GM08714 (cell line): ENCODE measurements around the gene TBRG4.

Experiments used
- H3K4me3 ChIP-seq: fragments of 200-500 bp; sonication (Bioruptor generic); 2 replicates; pipeline ENCODE4 v1.5.1; 2014; ENCODE audit warnings: mild to moderate bottlenecking, low read length, inconsistent platforms
- ZNF274 ChIP-seq: IDR thresholded peaks from 2 replicates; pipeline ENCODE4 v1.6.1; 2012; ENCODE audit warnings: mild to moderate bottlenecking, low read depth, low read length

Gene TBRG4

DNA sequence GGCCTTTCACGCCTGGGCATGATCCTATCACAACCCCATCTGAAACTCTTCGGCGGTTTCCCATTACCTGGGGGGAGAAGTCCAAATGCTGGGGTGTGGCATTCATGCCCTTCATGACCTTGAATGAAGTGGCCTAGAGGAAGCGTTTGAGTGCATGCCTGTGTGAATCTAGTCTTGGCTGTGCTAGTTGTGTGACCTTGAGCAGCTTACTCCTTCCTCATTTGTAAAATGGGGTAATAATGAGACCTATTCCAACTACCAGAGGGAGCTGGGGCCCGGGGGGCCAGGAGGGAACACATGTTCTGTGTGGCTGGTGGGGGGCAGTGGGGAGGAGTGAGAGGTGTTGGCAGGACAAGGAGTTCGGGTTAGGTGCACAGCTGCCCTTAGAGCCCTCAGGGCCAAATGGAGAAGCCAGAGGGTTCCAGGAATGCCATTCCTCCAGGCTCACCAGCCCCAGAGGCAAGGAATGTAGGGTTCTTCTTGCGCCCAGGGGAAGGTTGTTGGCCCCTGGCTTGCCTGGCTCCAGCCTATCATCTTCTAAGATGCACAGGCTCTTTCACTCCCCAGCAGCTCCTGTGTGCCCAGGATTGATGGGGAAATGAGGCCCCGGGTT, 21.3 kb upstream of the TBRG4 start:
- no peak for TF ChIP-seq ZNF274
- H3K4me3 ChIP-seq = no peak overlapping the region

DNA sequence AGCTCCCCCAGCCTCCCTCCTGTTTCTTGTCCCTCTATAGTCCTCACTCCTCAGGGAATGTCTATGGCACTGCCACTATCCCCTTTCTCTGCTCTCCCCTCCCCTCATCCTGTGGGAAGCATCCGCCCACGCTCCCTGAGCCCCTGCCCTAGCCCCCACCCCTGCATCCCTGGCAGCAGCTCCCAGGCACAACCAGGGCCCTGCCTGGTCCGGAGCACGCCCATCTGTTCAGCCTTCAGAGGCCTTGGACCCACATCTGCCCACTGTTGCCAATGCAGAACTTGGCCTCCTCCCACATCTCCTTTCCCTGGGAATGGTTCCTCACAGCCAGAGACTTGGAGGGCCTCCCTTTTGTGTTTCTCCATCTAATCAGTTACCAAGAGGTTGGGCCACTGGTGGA, 20.4 kb upstream of the TBRG4 start:
- H3K4me3 ChIP-seq = no peak overlapping the region
- no peak for TF ChIP-seq ZNF274

DNA sequence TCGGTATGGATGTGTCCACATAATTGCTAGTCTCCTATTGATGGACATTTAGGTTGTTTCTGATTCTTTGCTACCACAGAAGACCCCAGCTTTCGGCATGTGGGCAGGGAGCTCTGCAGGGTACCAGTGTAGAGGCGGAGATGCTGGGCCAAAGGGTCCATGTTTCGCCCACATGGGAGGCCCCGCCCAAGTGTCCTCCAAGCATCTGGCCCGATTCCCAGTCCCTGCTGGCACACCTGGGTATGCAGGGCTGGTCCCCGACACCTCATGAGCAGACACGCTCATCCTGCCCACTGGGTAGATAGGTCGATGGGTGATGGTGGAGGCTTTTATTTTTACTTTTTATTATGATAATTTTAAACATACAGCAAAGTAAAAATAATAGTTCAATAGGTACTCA, 19.4 kb upstream of the TBRG4 start:
- no peak overlapping the region for H3K4me3 ChIP-seq
- no peak for TF ChIP-seq ZNF274

DNA sequence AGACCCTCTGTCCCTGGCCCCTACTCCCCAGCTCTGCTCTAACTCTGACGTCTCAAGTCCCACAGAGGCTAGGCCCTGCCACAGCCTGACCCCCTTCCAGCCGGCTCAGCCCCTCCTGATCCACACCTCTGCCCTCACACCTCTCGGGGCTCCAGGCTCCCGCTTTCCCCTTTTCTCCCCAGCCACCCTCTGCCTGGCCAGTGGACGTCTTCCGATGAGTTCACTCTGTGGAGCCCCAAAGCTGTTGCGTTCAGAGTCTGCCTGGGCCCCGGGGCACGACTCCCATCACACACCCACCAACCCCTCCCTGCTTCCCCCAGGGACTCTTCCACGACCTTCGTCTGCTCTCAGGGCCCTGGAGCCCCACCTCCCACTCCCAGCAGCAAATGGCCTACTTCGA, 18.4 kb upstream of the TBRG4 start:
- no peak for TF ChIP-seq ZNF274
- H3K4me3 ChIP-seq = no peak overlapping the region

DNA sequence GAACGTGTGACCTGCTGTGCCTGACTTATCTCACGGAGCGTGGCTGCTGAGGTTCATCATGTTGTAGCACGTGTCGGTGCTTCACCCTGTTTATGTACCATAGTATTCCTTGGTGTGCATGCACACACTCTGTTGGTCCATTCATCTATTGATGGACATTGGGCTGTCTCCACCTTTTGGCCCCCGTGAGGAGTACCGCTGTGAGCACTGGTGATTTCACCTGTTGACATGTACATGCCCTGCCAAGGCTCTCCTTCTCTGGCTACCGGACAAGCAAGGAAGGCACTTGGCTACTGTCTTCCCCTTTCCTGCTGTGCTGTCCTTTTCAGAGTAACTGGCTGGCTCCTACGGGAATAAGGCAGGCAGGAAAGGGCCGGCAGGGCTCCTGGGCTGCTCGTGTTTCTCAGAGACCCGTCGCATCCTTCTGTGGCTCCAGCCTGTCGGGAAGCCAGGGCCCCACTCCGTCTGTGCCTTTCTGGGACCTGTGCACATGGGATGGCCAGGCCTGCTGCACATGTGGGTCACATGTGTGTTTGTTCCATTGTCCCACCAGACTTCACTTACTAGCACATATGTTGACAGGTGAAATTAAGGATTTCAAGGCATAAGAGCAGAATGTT, 17.8 kb upstream of the TBRG4 start:
- TF ChIP-seq ZNF274 = no peak
- no peak overlapping the region for H3K4me3 ChIP-seq

DNA sequence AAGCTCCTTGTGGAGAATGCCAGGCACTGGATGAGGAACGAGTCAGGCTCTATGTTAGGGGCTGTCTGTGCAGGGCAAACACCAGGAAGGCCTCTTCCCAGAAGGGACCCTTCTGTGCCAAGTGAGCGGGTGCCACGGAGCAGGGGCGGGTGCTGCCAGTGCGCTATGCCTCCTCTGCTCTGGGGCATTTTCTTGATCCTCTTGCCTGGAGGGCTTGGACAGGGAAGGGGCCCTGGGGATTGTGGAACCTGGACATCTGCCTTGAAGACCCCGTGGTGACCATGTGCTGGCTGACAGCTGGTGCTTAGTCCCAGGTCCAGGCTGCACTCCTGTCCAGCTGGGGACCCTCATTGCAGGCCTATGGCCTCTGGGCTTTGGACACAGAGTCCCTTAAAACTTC, 15.4 kb upstream of the TBRG4 start:
- TF ChIP-seq ZNF274 = no peak
- H3K4me3 ChIP-seq = no peak overlapping the region

DNA sequence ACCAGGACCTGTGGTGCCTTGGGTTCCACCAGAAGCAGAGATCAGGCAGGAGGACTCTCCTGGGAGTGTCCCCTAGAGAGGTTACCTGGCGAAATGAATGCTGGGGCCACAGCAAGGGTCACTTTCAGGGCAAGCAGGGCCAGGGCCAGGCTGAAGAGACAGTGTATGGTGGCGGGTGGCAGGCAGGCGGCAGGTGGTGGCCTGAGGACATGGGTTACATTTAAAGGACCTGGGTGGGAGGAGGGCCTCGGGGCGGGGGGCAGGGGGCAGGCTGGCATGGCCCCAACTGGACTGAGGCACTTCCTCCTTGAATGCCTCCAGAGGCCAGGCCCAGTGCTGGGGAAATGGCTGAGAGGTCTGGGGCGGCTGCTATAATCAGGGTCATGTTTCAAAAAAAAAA, 14.7 kb upstream of the TBRG4 start:
- no peak for TF ChIP-seq ZNF274
- no peak overlapping the region for H3K4me3 ChIP-seq

DNA sequence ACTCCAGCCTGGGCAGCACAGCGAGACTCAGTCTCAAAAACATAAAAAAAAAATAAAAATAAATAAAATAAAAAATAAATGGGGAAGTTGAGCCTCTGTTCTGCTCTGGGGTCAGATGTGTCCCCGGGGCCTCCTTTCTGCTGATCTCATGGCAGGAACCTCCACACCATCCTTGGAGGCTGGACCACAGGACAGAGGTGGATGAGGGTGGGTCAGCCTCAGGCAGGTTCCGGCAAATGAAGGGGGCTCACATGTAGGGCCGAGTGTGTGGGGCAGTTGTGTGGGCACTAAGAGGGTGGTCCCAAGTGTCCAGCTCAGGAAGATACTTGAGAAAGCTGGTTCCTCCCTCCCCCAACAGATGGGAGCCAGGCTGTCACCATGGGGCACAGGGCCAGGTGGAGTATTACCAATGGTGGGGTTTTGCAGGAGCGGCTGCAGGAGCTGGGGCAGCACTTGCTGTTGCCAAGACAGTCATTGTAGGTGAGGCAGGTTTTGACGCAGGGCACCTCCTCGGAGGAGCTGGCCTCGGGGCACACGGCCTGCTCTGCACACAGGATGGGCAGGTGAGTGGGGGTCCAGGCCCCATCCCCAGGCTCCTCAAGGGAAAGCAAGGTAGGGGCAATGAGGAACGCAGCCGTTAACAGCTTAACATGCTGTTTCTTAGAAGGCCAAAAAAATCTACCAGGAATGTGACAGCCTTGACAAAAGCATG, 13.9 kb upstream of the TBRG4 start:
- TF ChIP-seq ZNF274 = no peak
- H3K4me3 ChIP-seq = no peak overlapping the region

DNA sequence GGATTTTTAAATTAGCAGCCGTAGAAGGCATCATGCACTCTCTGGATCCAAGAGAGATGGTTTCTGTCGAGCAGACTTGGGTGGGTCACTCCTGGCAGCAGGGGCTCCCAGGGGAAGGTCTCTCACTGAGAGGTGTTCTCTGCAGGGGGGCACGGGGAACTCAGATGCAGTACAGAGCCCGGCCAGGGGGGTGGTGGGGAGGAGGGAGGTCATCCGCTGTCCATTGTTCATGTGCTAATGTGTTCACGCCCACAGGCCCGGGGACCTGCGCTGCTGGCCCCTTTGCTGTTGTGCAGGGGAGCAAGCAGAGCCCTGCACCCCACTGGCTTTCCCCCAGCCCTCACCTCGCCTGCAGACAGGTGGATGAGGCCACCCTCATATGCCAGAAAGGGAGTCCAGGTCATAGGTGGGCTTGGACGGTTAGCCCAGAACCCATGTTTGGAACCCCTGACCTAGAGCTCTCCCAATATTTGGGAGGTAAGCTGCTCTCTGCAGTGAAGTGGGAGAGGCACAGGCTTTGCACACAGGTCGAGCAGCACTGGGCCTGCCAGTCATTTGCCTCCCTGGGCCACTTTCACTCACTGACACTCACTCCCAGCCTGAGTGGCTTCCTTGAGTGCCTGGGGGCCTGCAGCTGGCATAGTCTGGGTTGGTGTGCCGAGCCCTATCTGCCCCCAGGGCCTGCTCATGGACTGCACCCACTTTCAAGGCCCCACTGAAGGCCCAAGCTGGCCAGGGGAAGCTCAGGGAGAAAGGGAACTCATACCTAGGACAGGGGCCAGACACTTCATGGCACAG, 12.6 kb upstream of the TBRG4 start:
- no peak overlapping the region for H3K4me3 ChIP-seq
- TF ChIP-seq ZNF274 = no peak

DNA sequence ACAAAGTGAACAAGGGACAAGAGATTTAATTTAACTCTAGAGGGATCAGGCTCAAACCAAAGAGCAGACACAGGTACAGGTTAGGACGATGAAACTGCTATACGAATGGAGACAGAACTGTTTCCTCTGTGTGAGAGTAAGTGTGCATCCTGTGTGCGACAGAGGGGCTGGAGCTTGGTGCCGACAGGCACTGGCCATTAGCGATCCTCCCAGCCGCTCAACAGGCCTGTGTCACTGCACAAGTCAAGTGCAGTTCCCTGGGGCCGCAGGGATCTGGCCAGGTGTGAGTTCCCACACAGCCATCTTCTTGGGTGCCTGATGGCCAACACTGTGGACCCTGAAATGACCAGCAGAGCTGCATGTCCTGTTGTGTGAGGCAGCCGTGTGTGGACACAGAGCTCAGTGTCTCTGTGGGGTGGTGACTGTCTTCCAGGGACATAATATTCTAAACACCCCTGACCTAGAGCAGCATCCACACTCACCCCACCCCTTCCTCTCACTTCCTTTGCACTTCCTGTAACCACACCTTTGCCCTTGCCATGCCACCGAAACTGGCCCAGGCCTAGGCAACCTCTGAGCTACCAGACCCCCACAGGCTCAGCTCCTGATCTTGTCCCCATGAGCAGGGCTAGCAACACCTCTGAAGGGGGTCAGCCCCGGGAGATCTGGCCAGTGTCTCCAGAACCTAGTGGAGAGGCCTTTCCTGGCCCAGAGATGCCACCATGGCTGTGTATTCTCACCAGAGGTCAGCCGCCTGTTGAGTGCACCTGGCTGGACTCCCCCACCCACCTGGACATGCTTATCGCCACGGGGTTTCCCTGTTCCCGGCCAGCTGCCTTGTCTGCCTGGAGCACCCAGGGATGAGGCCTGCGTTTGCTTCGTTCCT, 11.7 kb upstream of the TBRG4 start:
- no peak for TF ChIP-seq ZNF274

DNA sequence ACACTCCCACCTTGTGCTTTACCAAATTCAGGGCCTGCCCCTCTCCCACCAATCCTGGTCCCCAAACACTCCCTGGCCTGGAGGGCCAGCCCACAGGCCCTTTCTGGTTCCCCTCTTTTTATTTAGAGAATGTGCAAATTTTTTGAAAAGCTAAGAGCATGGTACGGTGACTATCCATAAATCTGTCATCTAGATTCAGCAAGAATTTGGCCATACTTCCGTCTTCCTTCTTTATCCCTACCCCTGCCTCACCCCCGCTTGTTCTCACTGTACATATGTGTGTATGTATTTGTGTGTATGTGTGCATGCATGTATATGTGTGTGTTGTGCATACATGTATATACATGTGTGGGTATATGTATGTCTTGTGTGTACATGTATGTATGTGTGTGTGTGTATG, 8.1 kb upstream of the TBRG4 start:
- no peak for TF ChIP-seq ZNF274

More for the DNA sequence above, 11.7 kb upstream of the TBRG4 start:
- no peak overlapping the region for H3K4me3 ChIP-seq

DNA sequence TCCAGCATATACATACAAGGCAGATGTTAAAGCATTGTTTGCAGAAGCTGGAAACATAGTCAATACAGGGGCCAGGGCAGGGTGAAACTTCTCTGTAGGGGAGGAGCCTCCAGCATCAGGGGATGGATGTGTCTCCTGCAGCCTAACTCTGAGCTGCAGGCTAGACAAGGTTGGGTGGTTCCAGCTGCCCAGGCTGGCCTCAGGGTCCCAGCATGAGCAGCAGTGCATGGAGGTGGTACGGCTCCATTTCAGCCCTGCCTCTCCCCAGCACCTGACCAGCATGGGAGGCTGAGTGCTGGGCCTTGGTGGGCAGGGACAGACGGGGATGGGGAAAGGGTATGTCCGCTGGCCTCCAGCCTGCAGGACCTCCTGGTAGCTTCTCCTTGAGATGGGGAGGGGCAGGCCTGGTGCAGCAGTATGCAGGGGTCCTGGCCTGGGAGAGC, 7.4 kb upstream of the TBRG4 start:
- H3K4me3 ChIP-seq = no peak overlapping the region
- no peak for TF ChIP-seq ZNF274

More for the DNA sequence above, 8.1 kb upstream of the TBRG4 start:
- H3K4me3 ChIP-seq = no peak overlapping the region

DNA sequence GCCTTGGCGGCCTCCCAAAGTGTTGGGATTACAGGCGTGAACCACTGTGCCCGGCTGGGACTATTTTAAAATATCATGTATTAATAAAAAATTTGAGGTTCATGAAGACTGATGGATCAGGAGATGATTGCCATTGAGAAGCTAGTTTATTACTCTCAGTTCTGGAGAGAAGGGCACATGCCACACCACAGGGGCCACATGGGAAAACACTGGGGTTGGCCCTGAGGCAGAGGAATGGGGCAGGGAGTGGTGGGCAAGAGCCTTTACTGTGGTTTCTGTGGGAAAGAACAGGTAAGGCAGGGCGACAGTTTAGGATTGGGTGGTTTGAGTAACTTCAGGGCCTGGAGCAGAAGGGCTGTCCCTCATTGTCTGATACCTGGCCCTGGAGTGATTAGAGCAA, 6.8 kb upstream of the TBRG4 start:
- TF ChIP-seq ZNF274 = no peak
- no peak overlapping the region for H3K4me3 ChIP-seq

DNA sequence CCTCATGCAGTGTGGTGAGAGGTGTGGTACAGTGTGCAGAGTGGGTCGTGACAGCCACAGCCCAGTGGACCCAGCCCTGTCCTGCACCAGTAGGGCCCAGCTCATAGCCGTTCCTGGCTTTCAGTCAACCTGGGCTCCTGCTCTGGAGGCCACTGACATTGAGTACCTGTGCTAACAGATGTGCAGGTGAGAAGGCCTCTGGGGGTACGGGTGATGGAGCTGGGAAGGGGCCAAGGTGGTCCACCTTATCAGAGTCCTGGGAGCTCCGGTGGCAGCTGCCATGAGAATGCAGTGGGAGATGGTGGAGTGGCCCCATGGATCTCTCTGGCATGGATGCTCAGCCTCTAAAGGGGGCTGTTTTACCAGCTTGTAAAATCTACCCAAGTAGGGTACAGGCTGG, 6.1 kb upstream of the TBRG4 start:
- TF ChIP-seq ZNF274 = no peak
- H3K4me3 ChIP-seq = no peak overlapping the region
